Sciatic nerve (tissue), 2 donors: ENCODE results near the gene HIPK1. TPM values are rescaled to one million over a fixed set of nuclear protein-coding genes. Genes with fewer than 3 reads are reported as not detected.
A peak's percentile ranks its signal among the peaks of the same experiment; 100 is the strongest.

ENCODE experiments used
- ATAC-seq: fragments of 200-7000 bp; cut with Tn5 transposase; one replicate; pipeline ENCODE4 v1.9.1; 2020; ENCODE audit warnings: mild to moderate bottlenecking, moderate library complexity
- DNase-seq: peaks from one replicate; pipeline ENCODE4 v3.0.0-alpha.2; 2020; ENCODE audit warnings: low spot score
- intact Hi-C: fragments of 100-400 bp; cut with DNase I; formaldehyde crosslinking; loops from one replicate; pipeline ENCODE4 v1.14.2; 2022
- total RNA-seq: library from RNA; stranded (reverse); fragmentation: NEBNext Ultra II Directional; extraction: Animal tissue kit (Norgen Biotek cat#: 25700); gene quantifications from one replicate; pipeline ENCODE4 v1.2.1, GENCODE V29; 2021
- donor health status: DM: no; HTN: no; CAD: no.
- donor health status: DM: no; HTN: no; CAD: no.

Gene HIPK1
- 91.2 TPM for total RNA-seq

GRCh38 chr1:113928941-113929749 lies at the start of gene HIPK1:
TSS of gene HIPK1 (plus strand) at chr1:113929324.
- DNase-seq (peak; percentile 95), ATAC-seq (peak; percentile 97)
- intact Hi-C loops = no loop called here

GRCh38 chr1:113879739-113880038 lies 49.4 kb upstream of the HIPK1 start:
- intact Hi-C loops = no loop called here
- DNase-seq (no peak), ATAC-seq (no peak)

GRCh38 chr1:113881661-113882060 lies 47.5 kb upstream of the HIPK1 start:
- no peak for DNase-seq
- intact Hi-C loops = no loop called here
- ATAC-seq = no peak

- intact Hi-C loops = no loop called here
- ATAC-seq = no peak
- no peak for DNase-seq
Measured at GRCh38 chr1:113886417-113887401, 42.4 kb upstream of the HIPK1 start.

- DNase-seq (no peak), ATAC-seq (no peak)
- intact Hi-C loops = no loop called here
Measured at GRCh38 chr1:113887402-113888175, 41.5 kb upstream of the HIPK1 start, which contains the start of gene BCL2L15. TSS of gene BCL2L15 (minus strand) at chr1:113887581. CDS start at chr1:113887375, 206 bp downstream.

- DNase-seq = no peak
- intact Hi-C loops = no loop called here
- ATAC-seq = no peak
Measured at GRCh38 chr1:113890816-113891215, 38.3 kb upstream of the HIPK1 start.

GRCh38 chr1:113891631-113892220 lies 37.4 kb upstream of the HIPK1 start:
- no peak for DNase-seq
- ATAC-seq = no peak
- intact Hi-C loops = no loop called here

- no peak for ATAC-seq
- DNase-seq = no peak
- intact Hi-C loops = no loop called here
Measured at GRCh38 chr1:113893267-113893666, 35.9 kb upstream of the HIPK1 start.

- DNase-seq = no peak
- no peak for ATAC-seq
- intact Hi-C loops = no loop called here
Measured at GRCh38 chr1:113895098-113895497, 34.0 kb upstream of the HIPK1 start.

- intact Hi-C loops = no loop called here
- no peak for ATAC-seq
Measured at GRCh38 chr1:113895961-113896360, 33.2 kb upstream of the HIPK1 start.

GRCh38 chr1:113898241-113898814 lies 30.8 kb upstream of the HIPK1 start:
- intact Hi-C loops = no loop called here

More at GRCh38 chr1:113895961-113896360, 33.2 kb upstream of the HIPK1 start:
- DNase-seq = no peak

GRCh38 chr1:113899111-113899510 lies 30.0 kb upstream of the HIPK1 start:
- intact Hi-C loops = no loop called here
- DNase-seq (no peak), ATAC-seq (no peak)

More at GRCh38 chr1:113898241-113898814, 30.8 kb upstream of the HIPK1 start:
- no peak for DNase-seq
- ATAC-seq = no peak

GRCh38 chr1:113901191-113901590 lies 27.9 kb upstream of the HIPK1 start:
- intact Hi-C loops = no loop called here
- DNase-seq (no peak), ATAC-seq (no peak)

- ATAC-seq (no peak), DNase-seq (no peak)
- intact Hi-C loops = no loop called here
Measured at GRCh38 chr1:113903501-113904292, 25.4 kb upstream of the HIPK1 start.

GRCh38 chr1:113904293-113904673 lies 24.8 kb upstream of the HIPK1 start:
- intact Hi-C loops = no loop called here
- DNase-seq (no peak), ATAC-seq (no peak)

- intact Hi-C loops = loop anchor here (5.0 kb wide), 1 partner anchor 1098 kb away; no protein-coding TSS in a partner anchor
- ATAC-seq (peak; percentile 99), DNase-seq (peak; percentile 99)
Measured at GRCh38 chr1:113904674-113905434, 24.3 kb upstream of the HIPK1 start, which contains the start of the genes AP4B1 and DCLRE1B. TSS of gene AP4B1 (minus strand) at chr1:113904799. CDS start at chr1:113904717, 82 bp downstream. TSS of gene DCLRE1B (plus strand) at chr1:113905326. CDS start at chr1:113905587, 261 bp downstream.

- intact Hi-C loops = loop anchor here (5.0 kb wide), 1 partner anchor 1098 kb away; no protein-coding TSS in a partner anchor
- DNase-seq (no peak), ATAC-seq (peak; percentile 0)
Measured at GRCh38 chr1:113905435-113905861, 23.7 kb upstream of the HIPK1 start.
